ENCODE data around the gene APBB2. TPM values are rescaled to one million over a fixed set of nuclear protein-coding genes. Genes with fewer than 3 reads are reported as not detected.

Gene APBB2
- total and polyA plus RNA-seq, 2 of the 8 experiments (the other 6 are each of a cell fraction or from before 2014, with no cell fraction given) = 58.7 to 59.4 TPM

DNA sequence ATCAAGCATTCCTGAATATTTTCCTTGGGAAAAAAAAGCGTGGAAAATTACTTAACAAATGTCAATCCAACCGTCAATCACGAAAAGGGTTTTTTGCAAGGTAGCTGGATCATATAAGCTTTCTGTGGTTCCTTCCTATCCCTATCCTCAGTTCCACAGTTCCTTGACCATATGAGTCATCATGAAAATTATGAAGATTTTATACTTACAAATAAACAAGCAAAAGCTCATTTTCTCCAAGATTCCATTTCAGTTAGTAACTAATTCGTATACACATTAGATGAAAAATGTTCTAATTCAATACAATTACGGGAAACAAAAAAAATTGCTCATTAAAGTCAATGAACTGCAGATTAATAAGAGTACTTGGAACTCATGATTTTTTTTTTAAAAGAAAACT, 235.8 kb downstream of the APBB2 start:
- no peak overlapping the region for H2AK5ac ChIP-seq (ENCODE audit: low read depth, low read length)
- no peaks in the 10 kb centered on the region for H3K36me3 ChIP-seq (ENCODE audit: control insufficient read depth in 2 of 4, insufficient read depth in 4 of 4, low read length in 3 of 4)
- no peak overlapping the region for H3K23ac ChIP-seq (ENCODE audit: insufficient read length)
- H3K56ac ChIP-seq (replicated peaks; ENCODE audit: insufficient read length, low read depth, low read length) = no peak overlapping the region
- H2BK5ac ChIP-seq (ENCODE audit: low read depth, low read length) = no peak overlapping the region
- no peak overlapping the region for H2BK12ac ChIP-seq (ENCODE audit: low read depth, low read length)
- no peak overlapping the region for H3K9ac ChIP-seq (replicated peaks in 1 of 4; ENCODE audit: extremely low read depth in 1 of 4, low read depth in 3 of 4, low read length in 3 of 4)
- H3K27me3 ChIP-seq (replicated peaks in 1 of 4; ENCODE audit: control insufficient read depth in 3 of 4, extremely low read depth in 1 of 4, insufficient read depth in 3 of 4, low read length in 3 of 4) = no peaks in the 10 kb centered on the region
- no peak overlapping the region for H3K14ac ChIP-seq (ENCODE audit: insufficient read length)
- 95% methylated on average over 5 of the region's 5 CpGs; no CpG with 5 or more reads in 1 of the 2 experiments for WGBS, 2 experiments (ENCODE audit: extremely low coverage in 1 of 2, insufficient coverage in 1 of 2, insufficient read length in 1 of 2, insufficient replicate concordance in 2 of 2, low coverage in 1 of 2, low lambda C conversion rate in 2 of 2, missing lambda C conversion rate in 1 of 2)
- H3K18ac ChIP-seq (ENCODE audit: extremely low read depth, low read length) = no peak overlapping the region
- no peak for FAIRE-seq
- no peak overlapping the region for H2AFZ ChIP-seq (ENCODE audit: low read length)
- ChIA-PET CTCF (ENCODE audit: partially characterized antibody) (interaction anchor here (0.6 to 13.4 kb wide), 23 partner anchors 7 to 985 kb away, joined by 3 to 167 read pairs (median 6); partner anchors contain the start of gene APBB2), POLR2A (ENCODE audit: partially characterized antibody) (interaction anchor here (0.6 to 2.8 kb wide), 5 partner anchors 11 to 278 kb away, joined by 3 to 10 read pairs (median 4); partner anchors contain the start of gene UCHL1)
- H4K20me1 ChIP-seq (replicated peaks in 1 of 2; ENCODE audit: control insufficient read depth in 1 of 2, insufficient read depth in 2 of 2, low read length in 2 of 2) = no peaks in the 10 kb centered on the region
- H3K27ac ChIP-seq (ENCODE audit: low read depth, low read length) = no peak overlapping the region
- no peak overlapping the region for H3K4me2 ChIP-seq (ENCODE audit: insufficient read depth in 1 of 2, low read depth in 2 of 2, low read length in 2 of 2)
- H4K5ac ChIP-seq (ENCODE audit: insufficient read length, low read depth, low read length) = no peak overlapping the region
- H3K4ac ChIP-seq (replicated peaks; ENCODE audit: insufficient read length, low read depth, low read length) = no peak overlapping the region
- no peaks in the 10 kb centered on the region for H3K79me2 ChIP-seq (ENCODE audit: control insufficient read depth in 1 of 2, insufficient read depth in 2 of 2, low read length in 2 of 2)
- no peak overlapping the region for H2BK20ac ChIP-seq (ENCODE audit: low read length)
- DNase-seq (ENCODE audit: low read depth in 1 of 2, low spot score in 2 of 2) = no peak
- no peaks in the 10 kb centered on the region for H3K79me1 ChIP-seq (ENCODE audit: low read depth, low read length)
- no peak overlapping the region for H3K4me3 ChIP-seq (ENCODE audit: extremely low read depth in 1 of 4, insufficient read depth in 2 of 4, low read depth in 3 of 4, low read length in 4 of 4)
- no peak overlapping the region for H2BK15ac ChIP-seq (ENCODE audit: low read length)
- no peaks in the 10 kb centered on the region; the same call in 1 of the 2 replicates for H3K23me2 ChIP-seq (ENCODE audit: low read depth, low read length)
- H4K91ac ChIP-seq (replicated peaks; ENCODE audit: insufficient read length, low read length) = no peak overlapping the region
- no peaks in the 10 kb centered on the region for H3K9me3 ChIP-seq (ENCODE audit: insufficient read depth in 2 of 2, low read depth in 1 of 2, low read length in 1 of 2)
- H4K8ac ChIP-seq (ENCODE audit: extremely low read depth, insufficient read depth, low read length) = no peak overlapping the region
- no peaks in the 10 kb centered on the region for H3K4me1 ChIP-seq (replicated peaks in 1 of 4; ENCODE audit: control insufficient read depth in 3 of 4, insufficient read depth in 4 of 4, low read length in 3 of 4)
- no peak overlapping the region for H2BK120ac ChIP-seq (replicated peaks; ENCODE audit: low read depth, low read length)
- TF ChIP-seq TCF12 (IDR thresholded peaks at IDR 0.05; ENCODE audit: low read depth, low read length) = no peak
- no peak for TF ChIP-seq ZNF274 (IDR thresholded peaks at IDR 0.05; ENCODE audit: borderline replicate concordance, extremely low read depth, low read length)
- no peak for TF ChIP-seq KDM5A (IDR thresholded peaks at IDR 0.05; ENCODE audit: low read length)
- no peak for TF ChIP-seq CEBPB (IDR thresholded peaks at IDR 0.05; ENCODE audit: low read depth, low read length)
- TF ChIP-seq CHD1 (IDR thresholded peaks at IDR 0.05; ENCODE audit: low read depth, low read length) = no peak
- TF ChIP-seq SRF (IDR thresholded peaks at IDR 0.05; ENCODE audit: low read depth, low read length) = no peak
- TF ChIP-seq TEAD4 (IDR thresholded peaks at IDR 0.05; ENCODE audit: low read depth, low read length) = no peak
- no peak for TF ChIP-seq RAD21 (IDR thresholded peaks at IDR 0.05 in 1 of 2, conservative IDR thresholded peaks at IDR 0.05 in 1 of 2; ENCODE audit: low read depth in 2 of 2, low read length in 2 of 2)
- TF ChIP-seq SP2 (IDR thresholded peaks at IDR 0.05; ENCODE audit: low read length) = no peak
- TF ChIP-seq JUND (IDR thresholded peaks at IDR 0.05; ENCODE audit: low read length) = no peak
- no peak for TF ChIP-seq CBX8 (IDR thresholded peaks at IDR 0.05; ENCODE audit: borderline replicate concordance, low read depth, low read length)

All from H1 (cell line).